OCI-M1 (cell line): ENCODE measurements around the gene GLG1.
"Not testable (repeated sequence)": the region's sequence is repeated elsewhere in the genome, so short reads cannot be mapped to it uniquely, and the experiment has no call there.

Experiments used
- DNase-seq: peaks from one replicate; lab custom pipeline; 2025; lab: John Stamatoyannopoulos, UW

GLG1 gene

GRCh38 chr16:74443624-74444346 lies 163.1 kb downstream of the GLG1 start:
- DNase-seq, result not testable (repeated sequence)

GRCh38 chr16:74439685-74440084 lies 167.2 kb downstream of the GLG1 start:
- DNase-seq, result no peak

GRCh38 chr16:74438492-74438979 lies 168.4 kb downstream of the GLG1 start:
- DNase-seq, result peak; percentile 76

- DNase-seq, result no peak
These were observed 175.4 kb downstream of the GLG1 start for GRCh38 chr16:74431516-74431915.

- peak; percentile 73 for DNase-seq
These were observed 176.7 kb downstream of the GLG1 start for GRCh38 chr16:74430036-74430712.

- DNase-seq, result not testable (repeated sequence)
These were observed 178.4 kb downstream of the GLG1 start for GRCh38 chr16:74428493-74428892.

- DNase-seq, result not testable (repeated sequence)
These were observed 181.2 kb downstream of the GLG1 start for GRCh38 chr16:74425751-74426150.

- not testable (repeated sequence) for DNase-seq
These were observed 183.2 kb downstream of the GLG1 start for GRCh38 chr16:74423721-74424120.

GRCh38 chr16:74422086-74422485 lies 184.8 kb downstream of the GLG1 start:
- DNase-seq, result not testable (repeated sequence)

GRCh38 chr16:74421482-74421785 lies 185.5 kb downstream of the GLG1 start:
- DNase-seq, result not testable (repeated sequence)

- not testable (repeated sequence) for DNase-seq
These were observed 186.1 kb downstream of the GLG1 start, which contains the start of gene CLEC18B for GRCh38 chr16:74420612-74421481. CLEC18B (minus strand) TSS chr16:74421478; CDS start chr16:74421270, 208 bp downstream.

GRCh38 chr16:74419811-74420210 lies 187.1 kb downstream of the GLG1 start:
- DNase-seq, result not testable (repeated sequence)

GRCh38 chr16:74417897-74418296 lies 189.0 kb downstream of the GLG1 start:
- not testable (repeated sequence) for DNase-seq

- DNase-seq, result not testable (repeated sequence)
These were observed 193.0 kb downstream of the GLG1 start for GRCh38 chr16:74413920-74414319.

GRCh38 chr16:74413485-74413884 lies 193.4 kb downstream of the GLG1 start:
- DNase-seq, result not testable (repeated sequence)

- DNase-seq, result not testable (repeated sequence)
These were observed 194.0 kb downstream of the GLG1 start for GRCh38 chr16:74412775-74413390.

GRCh38 chr16:74412138-74412774 lies 194.7 kb downstream of the GLG1 start:
- not testable (repeated sequence) for DNase-seq

- DNase-seq, result not testable (repeated sequence)
These were observed 195.9 kb downstream of the GLG1 start for GRCh38 chr16:74410981-74411380.

- DNase-seq, result not testable (repeated sequence)
These were observed 196.6 kb downstream of the GLG1 start for GRCh38 chr16:74410057-74410957.
